ENCODE data around the gene TBC1D19.
A peak's percentile ranks its signal among the peaks of the same experiment; 100 is the strongest.

Gene TBC1D19

DNA sequence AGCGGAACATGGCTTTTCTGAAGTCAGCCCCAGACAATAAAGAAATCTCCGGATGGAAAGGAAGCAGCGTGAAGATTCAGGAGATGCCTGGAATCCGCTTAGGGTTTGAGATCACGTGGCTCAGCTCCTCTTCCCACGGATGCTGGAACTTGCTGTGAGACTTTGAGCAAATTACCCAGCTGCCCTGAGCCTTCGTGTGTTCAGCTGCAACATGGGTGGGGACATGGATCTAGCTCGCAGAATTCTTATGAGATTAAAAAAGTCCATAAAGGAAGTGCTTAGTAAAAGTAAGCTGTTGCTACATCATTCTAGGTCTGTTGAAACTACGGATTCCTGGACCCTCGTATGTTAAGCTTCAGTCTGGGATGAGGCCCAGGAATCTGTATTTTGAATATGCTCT, 221.0 kb downstream of the TBC1D19 start:
- TF ChIP-seq, protein P1, sequence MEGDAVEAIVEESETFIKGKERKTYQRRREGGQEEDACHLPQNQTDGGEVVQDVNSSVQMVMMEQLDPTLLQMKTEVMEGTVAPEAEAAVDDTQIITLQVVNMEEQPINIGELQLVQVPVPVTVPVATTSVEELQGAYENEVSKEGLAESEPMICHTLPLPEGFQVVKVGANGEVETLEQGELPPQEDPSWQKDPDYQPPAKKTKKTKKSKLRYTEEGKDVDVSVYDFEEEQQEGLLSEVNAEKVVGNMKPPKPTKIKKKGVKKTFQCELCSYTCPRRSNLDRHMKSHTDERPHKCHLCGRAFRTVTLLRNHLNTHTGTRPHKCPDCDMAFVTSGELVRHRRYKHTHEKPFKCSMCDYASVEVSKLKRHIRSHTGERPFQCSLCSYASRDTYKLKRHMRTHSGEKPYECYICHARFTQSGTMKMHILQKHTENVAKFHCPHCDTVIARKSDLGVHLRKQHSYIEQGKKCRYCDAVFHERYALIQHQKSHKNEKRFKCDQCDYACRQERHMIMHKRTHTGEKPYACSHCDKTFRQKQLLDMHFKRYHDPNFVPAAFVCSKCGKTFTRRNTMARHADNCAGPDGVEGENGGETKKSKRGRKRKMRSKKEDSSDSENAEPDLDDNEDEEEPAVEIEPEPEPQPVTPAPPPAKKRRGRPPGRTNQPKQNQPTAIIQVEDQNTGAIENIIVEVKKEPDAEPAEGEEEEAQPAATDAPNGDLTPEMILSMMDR (conservative IDR thresholded peaks at IDR 0.05; ENCODE audit: control insufficient read depth, insufficient read depth, low read depth, low read length): no peak
- no peak overlapping the region for H3K4me3 ChIP-seq (ENCODE audit: control insufficient read depth, low read depth, low read length)
- peak; percentile 11 for DNase-seq (ENCODE audit: low read depth)

Measured in fibroblast of mammary gland (primary cell).